Stimulated activated CD8-positive, alpha-beta memory T cell treated with anti-CD3 and anti-CD28 coated beads, Interleukin-7, amount 100 ng/mL, for 48 hours (primary cell): ENCODE data around the gene DCLK2.

ENCODE experiments used
- DNase-seq, 2 donors: peaks; one replicate each; pipeline ENCODE4 v3.0.0-alpha.2; 2020; ENCODE audit warnings: low read depth in 1 of 2; ENCODE audit errors: extremely low read depth in 1 of 2

DCLK2 gene

GRCh38 chr4:150234246-150234645 is 156.0 kb downstream of the DCLK2 start:
- no peak for DNase-seq

- DNase-seq = no peak
Measured at GRCh38 chr4:150235317-150235716, 157.1 kb downstream of the DCLK2 start.

- no peak for DNase-seq
Measured at GRCh38 chr4:150235808-150236271, 157.6 kb downstream of the DCLK2 start.

DNA sequence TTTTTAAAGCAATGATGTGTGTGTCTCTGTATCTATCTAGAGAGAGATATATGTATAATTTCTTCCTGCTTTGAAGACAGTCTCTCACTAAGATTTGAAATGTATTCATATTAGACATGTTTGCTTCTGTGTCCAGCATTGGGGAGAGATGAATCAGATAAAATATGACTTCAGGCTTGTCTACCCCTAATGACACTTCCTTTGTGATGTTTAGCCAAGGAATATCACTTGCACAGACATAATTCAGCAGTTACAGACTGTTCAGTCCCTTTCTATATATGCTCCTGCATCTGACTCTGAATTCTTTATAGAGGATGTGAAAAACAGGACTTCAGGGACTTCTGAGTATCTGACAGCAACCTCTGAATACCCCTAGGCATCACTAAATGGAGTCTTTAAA is 158.4 kb downstream of the DCLK2 start:
- DNase-seq = no peak

DNA sequence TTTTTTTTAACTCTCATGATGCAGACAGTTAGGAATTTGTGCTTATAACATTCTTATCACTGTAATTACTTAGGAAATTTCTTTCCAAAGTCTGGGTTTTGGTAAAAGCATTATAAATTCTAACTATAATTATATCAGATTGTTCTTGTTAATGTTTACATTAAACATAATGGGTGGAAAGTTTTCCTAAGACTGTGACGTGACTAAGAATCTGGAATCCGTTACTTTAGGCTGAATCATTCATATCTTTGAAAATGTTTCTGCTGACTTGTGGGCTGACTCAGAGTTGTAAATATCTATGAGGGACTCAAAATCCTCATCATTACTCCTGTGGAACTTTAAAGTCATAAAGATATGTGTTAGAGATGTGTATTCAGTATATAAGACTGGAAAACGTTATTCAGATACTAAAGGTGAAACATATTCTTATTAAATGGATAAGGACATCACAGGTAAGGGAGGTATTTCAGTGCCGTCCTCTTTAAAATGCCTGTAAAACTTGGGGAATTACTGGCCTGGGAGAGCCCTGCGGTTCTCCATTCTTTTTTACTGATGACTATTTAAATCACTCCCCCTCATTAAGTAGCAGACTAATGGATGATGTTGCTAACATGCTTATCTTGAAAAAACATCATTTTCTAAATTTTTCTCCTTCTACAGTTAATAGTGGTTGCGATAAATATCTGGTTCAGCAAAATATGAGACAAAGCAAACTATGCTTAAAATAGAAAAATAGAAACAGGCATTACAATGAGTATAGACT is 159.0 kb downstream of the DCLK2 start:
- no peak for DNase-seq

DNA sequence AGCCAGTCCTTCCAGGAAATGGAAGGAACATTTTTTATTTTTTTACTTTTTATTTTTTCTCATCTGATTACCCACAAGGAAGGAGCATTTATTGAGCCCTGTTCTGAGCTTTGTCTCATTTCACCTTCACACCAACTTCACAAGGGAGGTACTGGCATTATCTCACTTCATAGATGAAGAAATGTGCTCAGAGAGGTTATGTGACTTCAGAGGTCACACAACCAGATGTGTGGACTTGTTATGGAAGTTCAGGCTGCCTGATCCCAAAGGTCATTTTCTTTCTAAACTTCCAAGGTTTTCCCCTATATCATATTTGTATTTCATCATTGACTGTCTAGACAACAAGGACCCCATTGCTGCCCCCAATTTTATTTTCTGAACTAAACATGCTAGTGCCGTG is 160.3 kb downstream of the DCLK2 start:
- no peak for DNase-seq

GRCh38 chr4:150240011-150240410 is 161.8 kb downstream of the DCLK2 start:
- no peak for DNase-seq

DNA sequence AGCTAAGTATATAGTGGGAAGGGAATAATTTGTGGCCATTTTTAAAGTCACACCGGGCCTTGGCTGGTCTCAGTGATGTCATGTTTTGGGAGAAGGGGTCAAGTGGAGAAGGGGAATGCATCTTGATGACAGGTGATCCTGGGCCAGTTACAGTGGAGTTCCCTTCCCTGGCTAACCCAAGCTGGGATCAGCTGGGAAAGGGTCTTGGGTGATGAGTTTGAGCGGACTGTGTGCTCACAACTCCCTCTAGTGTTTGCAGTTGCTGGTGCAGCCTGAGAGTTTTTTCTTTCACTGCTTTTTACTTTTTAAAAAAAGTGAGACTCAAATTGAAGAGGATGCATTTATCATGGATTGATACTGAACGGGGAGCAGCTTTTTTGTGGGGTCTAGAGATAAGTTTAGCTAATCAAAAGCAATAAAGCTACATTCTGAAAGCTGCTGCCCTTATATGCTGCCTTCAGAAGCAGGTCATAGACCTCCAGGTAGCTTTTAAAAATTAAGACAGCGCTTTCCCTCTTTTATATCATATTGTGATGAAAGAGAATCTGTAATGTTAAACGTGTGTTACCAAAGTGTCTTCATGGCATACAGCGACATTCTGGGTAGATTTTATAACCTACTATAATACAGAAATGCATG is 164.7 kb downstream of the DCLK2 start:
- DNase-seq = no peak

GRCh38 chr4:150243932-150244331 is 165.7 kb downstream of the DCLK2 start:
- no peak for DNase-seq

GRCh38 chr4:150244600-150244999 is 166.4 kb downstream of the DCLK2 start:
- no peak for DNase-seq

- DNase-seq = no peak
Measured at GRCh38 chr4:150247184-150247583, 168.9 kb downstream of the DCLK2 start.

- no peak for DNase-seq
Measured at GRCh38 chr4:150248181-150248580, 169.9 kb downstream of the DCLK2 start.

- no peak for DNase-seq
Measured at GRCh38 chr4:150250293-150250997, 172.2 kb downstream of the DCLK2 start.

- no peak for DNase-seq
Measured at GRCh38 chr4:150250998-150251651, 172.9 kb downstream of the DCLK2 start.

GRCh38 chr4:150251752-150252190 is 173.5 kb downstream of the DCLK2 start:
- DNase-seq = no peak

GRCh38 chr4:150252306-150252705 is 174.1 kb downstream of the DCLK2 start:
- DNase-seq = no peak

GRCh38 chr4:150252741-150253140 is 174.5 kb downstream of the DCLK2 start:
- DNase-seq = no peak

DNA sequence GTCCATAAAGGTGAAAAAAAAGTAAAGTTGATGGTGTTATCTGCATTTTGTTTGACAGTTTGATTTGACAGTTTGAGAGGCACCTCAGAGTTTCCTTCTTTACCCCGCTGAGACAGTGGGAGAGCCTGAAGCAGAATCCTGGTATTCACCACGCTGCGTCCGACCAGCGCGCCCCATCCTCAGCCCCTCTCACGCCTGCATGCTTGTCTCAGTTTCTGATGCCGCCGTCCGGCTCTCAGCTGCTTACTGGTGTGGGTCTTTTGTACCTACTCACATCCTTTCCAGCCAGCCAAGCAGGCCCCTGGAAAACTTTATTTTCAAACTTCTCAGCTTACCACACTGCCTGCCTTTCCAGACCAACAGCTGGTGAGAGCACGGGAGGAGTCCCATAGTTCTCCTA is 175.2 kb downstream of the DCLK2 start:
- no peak for DNase-seq

- no peak for DNase-seq
Measured at GRCh38 chr4:150253965-150254630, 175.9 kb downstream of the DCLK2 start.

DNA sequence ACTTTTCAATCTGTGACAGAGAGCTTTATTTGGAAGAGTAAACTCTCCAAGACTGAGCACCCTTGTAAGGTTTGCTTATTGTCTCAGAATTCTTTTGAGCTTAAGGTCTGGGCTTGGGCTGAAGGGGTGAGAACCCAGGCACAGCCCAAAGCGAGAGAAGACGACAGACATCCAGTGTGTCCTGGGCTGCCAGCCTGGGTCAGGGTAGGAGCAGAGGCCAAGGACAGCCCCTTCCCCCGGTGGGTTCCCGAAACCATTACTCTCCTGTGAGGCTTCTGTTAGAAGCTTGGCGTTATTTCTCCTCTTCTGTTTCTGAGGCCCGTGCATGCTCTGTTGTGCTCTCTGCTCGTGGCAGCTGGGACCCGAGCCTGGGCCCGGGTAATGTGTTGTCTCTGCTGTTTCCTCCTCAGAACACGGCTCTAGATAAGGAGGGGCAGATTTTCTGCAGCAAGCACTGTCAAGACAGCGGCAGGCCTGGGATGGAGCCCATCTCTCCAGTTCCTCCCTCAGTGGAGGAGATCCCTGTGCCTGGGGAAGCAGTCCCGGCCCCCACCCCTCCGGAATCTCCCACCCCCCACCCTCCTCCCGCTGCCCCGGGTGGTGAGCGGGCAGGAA is 177.5 kb downstream of the DCLK2 start:
- no peak for DNase-seq
